HepG2 (cell line): ENCODE data around the gene FAM53B.

Experiments
- GMEB1 ChIP-seq: sonication (generic); formaldehyde crosslinking; IDR thresholded peaks from 2 replicates; pipeline ENCODE4 v1.5.1; 2020; ENCODE audit warnings: missing genetic modification reagents, mild to moderate bottlenecking, borderline replicate concordance
- POLR2AphosphoS5 ChIP-seq: IDR thresholded peaks from 2 replicates; pipeline ENCODE4 v1.6.1; 2012; ENCODE audit warnings: low read depth, low read length

- no peak for TF ChIP-seq POLR2AphosphoS5
- no peak for TF ChIP-seq GMEB1 (CRISPR knock-in tag)
These were observed 116.1 kb downstream of the FAM53B start for GRCh38 chr10:124627866-124628675.
